Embryonic facial prominence (tissue), 1 donor: ENCODE results near the gene GMPPB.
"Not testable (repeated sequence)": the region's sequence is repeated elsewhere in the genome, so short reads cannot be mapped to it uniquely, and the experiment has no call there.

Source experiments
- DNase-seq: peaks from one replicate; pipeline ENCODE4 v3.0.0-alpha.2; 2016; ENCODE audit errors: extremely low spot score

Gene GMPPB

GRCh38 chr3:49713336-49714105 lies 10.2 kb downstream of the GMPPB start:
- no peak for DNase-seq

DNA sequence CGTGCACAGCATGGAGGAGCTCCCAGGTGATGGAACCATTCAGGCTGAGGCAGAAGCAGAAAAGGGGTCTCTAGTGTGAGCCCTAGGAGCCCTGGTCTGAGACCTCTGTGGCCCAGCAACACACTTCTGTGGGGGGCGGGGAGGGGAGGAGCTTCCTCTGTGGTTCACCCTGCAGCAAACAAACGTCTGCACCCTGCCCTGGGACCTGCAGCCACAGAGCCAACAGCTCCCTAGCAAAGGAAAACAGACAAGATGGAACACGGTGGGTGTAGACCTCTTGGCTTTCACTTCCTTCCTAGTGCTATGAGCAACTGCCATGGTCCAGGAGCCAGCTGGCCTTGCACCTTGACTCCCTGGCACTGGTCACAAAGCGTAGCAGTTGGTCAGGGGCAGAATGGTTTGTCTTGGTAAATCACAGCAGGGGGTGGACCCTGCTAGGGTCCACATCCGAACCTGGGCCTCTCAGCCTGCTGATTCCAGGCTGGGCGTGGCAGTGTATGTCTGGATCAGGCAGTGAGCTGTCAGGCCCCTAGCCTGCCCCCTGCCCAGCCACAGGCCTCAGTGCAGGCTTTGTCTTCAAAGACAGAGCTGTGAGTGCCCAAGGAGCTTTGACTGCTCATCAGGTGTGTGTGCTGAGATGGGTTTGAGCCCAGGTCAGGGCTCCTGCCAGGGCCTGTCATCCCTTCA lies 11.0 kb downstream of the GMPPB start:
- DNase-seq: no peak

- DNase-seq: no peak
These were observed 11.6 kb downstream of the GMPPB start for GRCh38 chr3:49712166-49712565.

DNA sequence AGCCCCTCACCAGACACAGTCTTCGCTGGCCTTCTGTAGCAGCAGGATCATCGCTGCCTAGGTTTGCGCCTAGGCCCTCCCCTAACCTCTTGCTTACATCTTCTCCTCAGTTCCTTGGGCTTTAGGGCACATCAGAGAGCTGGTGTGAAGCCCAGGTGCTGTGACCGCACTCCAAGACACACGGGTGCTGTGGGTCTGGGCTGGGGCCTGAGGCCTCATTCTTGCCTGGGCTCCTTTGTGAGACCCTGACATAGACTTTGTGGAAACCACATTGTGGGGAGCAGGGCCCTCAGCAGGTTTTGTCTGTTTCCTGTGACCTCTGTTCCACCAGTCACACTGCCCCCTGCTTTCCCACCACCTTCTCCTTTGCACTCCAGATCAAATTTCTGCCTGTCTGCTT lies 12.3 kb downstream of the GMPPB start:
- no peak for DNase-seq

DNA sequence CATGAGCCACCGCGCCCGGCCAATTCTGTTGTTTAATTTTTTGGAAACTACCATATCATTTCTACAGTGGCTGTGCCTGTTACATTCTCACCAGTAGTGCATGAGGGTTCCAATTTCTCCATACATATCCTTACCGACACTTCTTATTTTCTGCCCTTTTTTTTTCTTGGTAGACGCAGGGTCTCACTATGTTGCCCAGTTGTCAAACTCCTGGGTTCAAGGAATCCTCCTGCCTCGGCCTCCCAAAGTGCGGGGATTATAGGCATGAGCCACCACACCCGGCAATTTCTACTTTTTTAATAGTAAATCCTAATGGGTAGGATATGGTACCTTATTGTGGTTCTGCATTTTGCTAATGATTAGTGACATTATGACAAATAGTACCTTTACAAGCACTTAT lies 13.9 kb downstream of the GMPPB start:
- no peak for DNase-seq

DNA sequence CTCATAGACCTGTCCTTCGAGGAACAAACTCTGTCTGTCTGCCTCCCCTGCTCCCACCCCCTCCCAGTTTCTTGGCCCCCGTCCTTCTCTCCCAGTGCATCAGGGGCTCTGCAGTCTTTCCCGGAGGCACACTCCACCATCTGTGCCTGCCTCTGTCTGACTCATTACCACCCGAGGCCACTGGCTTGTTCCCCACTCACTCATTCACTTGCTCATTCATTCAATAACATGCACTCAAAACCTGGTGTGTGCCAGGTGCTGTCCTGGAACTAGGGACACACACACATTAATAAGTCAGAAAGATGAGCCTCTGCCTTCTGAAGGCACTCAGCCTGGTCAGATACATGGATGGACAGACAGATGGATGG lies 16.7 kb downstream of the GMPPB start:
- DNase-seq: no peak

DNA sequence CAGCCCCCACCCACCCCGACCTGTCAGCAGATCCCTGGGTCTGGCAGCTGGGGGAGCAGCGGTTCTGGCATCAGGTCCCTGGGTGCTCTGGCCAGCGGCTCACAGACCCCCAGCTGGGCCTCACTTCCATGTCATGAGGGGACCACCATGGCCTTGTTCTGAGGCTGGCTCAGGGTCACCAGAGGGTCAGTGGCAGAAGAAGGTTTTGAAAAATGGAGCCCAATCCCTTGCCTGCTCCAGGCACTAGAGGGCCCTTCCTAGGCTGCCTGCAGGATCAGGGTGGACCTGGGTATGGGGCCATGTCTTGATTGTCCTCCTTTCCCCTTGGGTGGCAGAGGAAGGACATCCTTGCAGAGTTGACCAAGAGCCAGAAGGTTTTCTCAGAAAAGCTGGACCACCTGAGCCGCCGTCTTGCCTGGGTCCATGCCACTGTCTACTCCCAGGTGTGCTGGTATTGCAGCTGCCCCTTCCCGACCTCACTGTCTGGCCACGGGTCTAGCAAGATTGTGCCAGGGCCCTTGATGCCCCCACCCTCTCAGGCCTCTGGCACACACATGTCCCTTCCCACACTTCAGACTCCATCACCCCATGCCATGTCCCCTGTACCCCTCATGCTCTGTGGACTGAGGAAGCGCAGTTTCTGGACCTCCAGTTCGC lies 17.2 kb downstream of the GMPPB start:
- DNase-seq: no peak

- no peak for DNase-seq
These were observed 18.3 kb downstream of the GMPPB start for GRCh38 chr3:49705390-49705960.

- no peak for DNase-seq
These were observed 19.1 kb downstream of the GMPPB start for GRCh38 chr3:49704629-49705028.

GRCh38 chr3:49703956-49704355 lies 19.8 kb downstream of the GMPPB start:
- DNase-seq: no peak

DNA sequence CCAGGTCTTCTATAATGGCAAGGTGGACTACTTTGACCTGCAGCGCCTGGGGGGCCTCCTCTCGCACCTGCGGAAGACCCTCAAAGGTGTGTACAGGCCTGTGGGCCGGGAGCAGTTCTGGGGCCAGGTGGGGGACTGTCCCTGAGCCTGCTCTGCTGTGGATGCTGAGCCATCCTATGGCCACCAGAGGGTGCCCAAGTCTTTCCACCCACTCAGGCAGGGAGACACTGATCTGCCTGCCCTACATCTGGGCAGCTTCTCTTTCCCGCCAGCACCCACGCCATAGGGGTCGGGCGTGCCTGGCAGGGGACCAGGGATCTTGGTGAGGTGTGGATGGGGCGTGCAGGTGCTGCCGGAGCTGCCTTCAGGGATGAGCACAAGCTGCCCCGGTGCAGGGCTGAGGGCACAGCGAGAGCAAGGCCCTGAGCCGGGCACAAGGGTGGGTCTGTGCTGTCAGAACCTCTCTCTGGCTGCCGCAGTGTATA lies 20.3 kb downstream of the GMPPB start:
- DNase-seq: no peak

GRCh38 chr3:49702672-49703071 lies 21.1 kb downstream of the GMPPB start:
- no peak for DNase-seq

DNA sequence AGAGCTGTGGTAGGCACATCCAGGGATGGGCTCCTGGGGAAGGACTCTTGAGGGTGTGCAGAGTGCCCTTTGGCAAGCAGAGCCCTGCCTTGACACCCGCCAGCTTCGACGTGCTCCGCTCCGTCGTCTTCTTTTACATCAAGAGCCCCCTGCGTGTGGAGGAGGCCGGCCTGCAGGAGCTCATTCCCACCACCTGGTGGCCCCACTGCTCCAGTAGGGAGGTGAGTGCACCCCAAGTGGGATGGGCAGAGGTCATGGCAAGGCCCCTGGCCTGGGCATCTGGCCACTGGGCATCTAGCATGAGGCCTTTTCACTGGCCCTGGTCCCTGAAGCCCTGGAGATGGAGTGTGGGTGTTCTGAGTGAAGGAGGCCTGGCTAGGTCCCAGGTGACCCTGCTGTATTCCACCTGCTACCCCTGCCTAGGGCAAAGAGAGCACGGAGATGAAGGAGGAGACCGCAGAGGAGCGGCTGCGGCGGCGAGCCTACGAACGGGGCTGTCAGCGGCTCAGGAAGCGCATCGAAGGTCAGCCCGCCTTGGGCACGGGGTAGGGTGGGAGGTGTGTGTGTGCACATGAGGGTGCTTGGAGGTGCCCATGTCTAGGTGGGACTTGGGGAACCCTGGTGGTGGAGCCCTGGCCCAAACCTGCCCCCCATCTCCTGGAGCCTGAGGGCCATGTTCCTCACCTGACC lies 22.2 kb downstream of the GMPPB start:
- DNase-seq: no peak

DNA sequence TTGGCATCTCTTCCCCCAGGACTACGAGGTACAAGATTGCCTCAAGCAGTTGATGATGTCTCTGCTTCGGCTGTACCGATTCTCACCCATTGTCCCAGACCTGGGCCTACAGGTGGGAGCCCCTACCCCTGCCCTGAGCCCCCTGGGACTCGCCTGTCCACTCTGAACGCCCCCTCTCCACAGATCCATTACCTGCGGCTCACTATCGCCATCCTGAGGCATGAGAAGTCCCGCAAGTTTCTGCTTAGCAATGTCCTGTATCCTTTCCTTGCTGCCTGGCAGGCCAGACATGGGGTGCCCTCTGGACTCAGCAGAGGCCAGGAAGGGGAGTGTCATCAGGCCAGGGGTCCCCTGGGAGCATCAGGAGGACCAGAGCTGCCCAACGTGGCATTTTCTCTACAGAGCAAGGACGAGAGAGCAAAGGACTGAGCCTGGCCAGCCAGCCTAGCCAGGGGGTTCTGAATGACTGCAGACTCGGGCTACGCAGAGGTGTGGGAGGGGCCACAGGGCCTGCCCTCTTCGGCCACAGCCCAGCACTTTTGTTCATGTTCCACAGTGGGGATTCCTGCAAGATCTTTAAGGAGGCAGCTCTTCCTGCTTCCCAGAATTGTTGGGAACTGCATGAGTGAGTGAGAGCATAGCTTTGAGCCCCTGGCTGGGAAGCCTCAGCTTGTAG lies 23.2 kb downstream of the GMPPB start:
- DNase-seq: no peak

- no peak for DNase-seq
These were observed 23.7 kb downstream of the GMPPB start for GRCh38 chr3:49700014-49700413.

DNA sequence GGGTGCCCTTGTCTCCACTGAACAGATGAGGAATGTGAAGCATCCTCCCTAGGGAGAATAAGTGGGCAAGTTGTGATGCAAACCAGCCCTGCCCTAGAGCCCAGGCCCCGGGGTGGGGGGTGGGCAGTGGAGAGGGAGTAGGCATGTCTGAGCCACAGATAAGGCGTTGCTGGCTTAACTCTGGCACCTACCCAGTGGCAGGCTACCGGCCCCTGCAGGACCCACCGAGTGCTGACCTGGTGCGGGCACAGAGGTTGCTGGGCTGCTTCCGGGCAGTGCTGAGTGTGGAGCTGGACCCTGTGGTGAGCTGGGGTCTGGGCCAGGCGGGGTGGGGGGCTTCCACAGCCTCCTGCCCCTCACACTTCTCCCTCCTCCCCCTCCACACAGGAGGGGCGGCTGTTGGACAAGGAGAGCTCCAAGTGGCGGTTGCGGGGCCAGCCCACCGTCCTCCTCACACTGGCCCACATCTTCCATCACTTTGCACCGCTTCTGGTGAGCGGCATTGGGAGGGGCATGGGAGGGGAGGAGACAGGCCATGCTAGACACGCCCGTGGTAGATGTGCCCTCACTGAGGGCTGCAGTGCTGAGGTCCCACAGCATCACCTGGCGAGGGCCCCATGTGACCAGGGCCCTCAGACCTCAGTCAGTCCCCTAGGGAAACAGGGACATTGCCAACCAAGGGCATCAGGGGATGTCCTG lies 24.3 kb downstream of the GMPPB start:
- DNase-seq: no peak

DNA sequence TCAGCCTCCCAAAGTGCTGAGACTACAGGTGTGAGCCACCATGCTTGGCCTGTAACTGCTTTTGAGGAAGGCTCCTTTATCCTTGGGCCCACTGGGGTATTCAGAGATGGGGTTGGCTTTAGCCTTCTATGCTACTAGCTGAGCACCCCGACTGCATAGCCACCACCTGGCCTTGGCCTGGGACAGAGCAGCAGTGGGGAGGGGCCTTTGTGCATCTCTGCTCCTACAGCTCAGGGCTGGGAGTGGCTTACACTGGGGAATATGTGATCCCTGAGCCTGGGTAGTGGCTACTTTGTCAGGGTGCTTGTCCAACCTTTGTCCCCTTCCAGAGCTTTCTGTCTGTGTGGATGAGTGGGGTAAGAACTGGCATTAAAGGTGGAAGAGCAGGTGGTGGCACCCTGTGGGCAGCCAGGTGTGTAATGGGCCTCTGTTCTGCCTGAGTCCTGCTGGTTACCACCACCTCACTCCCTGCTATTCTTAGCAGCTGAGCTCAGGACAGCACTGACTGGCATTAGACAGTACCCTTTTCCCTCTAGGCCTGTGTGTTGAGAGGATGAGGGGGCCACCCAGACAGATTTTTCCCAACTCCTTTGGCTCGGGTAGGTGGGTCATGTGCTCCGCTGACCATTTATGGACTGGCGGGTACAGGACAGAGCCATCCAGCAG lies 28.3 kb downstream of the GMPPB start:
- DNase-seq: not testable (repeated sequence)

GRCh38 chr3:49694409-49695070 lies 29.2 kb downstream of the GMPPB start:
- not testable (repeated sequence) for DNase-seq

- DNase-seq: not testable (repeated sequence)
These were observed 32.3 kb downstream of the GMPPB start for GRCh38 chr3:49691481-49691880.

DNA sequence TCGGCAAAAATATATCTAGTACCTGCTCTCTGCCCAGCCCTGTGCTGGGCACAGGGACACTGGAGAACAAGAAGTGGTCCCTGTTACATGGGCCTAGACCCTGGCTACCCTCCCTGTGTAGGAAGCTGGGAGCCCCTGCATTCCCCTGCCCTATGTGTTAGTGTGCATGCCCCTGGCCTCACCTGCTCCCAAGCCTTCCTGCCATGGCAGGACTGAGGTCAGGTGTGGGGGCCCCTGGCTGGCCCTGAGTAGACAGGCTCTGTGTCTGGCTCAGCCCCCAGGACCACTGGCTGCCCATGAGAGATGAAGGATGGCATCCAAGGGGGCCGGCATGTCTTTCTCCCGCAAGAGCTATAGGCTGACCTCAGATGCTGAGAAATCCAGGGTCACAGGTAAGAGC lies 32.9 kb downstream of the GMPPB start:
- DNase-seq: not testable (repeated sequence)
